ENCODE data around the gene CD2AP. TPM values are rescaled to one million over a fixed set of nuclear protein-coding genes. Genes with fewer than 3 reads are reported as not detected.

The CD2AP gene
- total RNA-seq, 1 donor from 2014 or later: 27.3 TPM

GRCh38 chr6:47490676-47491075 is 13.1 kb downstream of the CD2AP start:
- H3K27me3 Mint-ChIP-seq (ENCODE audit: insufficient read depth): no peaks in the 10 kb centered on the region
- H3K4me3 Mint-ChIP-seq: no peak overlapping the region
- no peaks in the 10 kb centered on the region for H3K9me3 Mint-ChIP-seq
- no peak for DNase-seq (ENCODE audit: low spot score)
- no peaks in the 10 kb centered on the region for H3K36me3 Mint-ChIP-seq (ENCODE audit: low read depth)
- no peak overlapping the region for H3K27ac Mint-ChIP-seq
- intact Hi-C loops (cut with micrococcal nuclease): no loop called here
- no peaks in the 10 kb centered on the region for H3K4me1 Mint-ChIP-seq (ENCODE audit: low read depth)

GRCh38 chr6:47492355-47492754 is 14.8 kb downstream of the CD2AP start:
- H3K36me3 Mint-ChIP-seq (ENCODE audit: low read depth): no peaks in the 10 kb centered on the region
- H3K27me3 Mint-ChIP-seq (ENCODE audit: insufficient read depth): no peaks in the 10 kb centered on the region
- H3K27ac Mint-ChIP-seq: no peak overlapping the region
- intact Hi-C loops (cut with micrococcal nuclease): no loop called here
- no peaks in the 10 kb centered on the region for H3K9me3 Mint-ChIP-seq
- no peaks in the 10 kb centered on the region for H3K4me1 Mint-ChIP-seq (ENCODE audit: low read depth)
- H3K4me3 Mint-ChIP-seq: no peak overlapping the region
- no peak for DNase-seq (ENCODE audit: low spot score)

GRCh38 chr6:47495207-47495606 is 17.6 kb downstream of the CD2AP start:
- Mint-ChIP-seq H3K27ac (no peak overlapping the region), H3K36me3 (ENCODE audit: low read depth) (no peaks in the 10 kb centered on the region), H3K9me3 (no peaks in the 10 kb centered on the region), H3K4me3 (no peak overlapping the region), H3K4me1 (ENCODE audit: low read depth) (no peaks in the 10 kb centered on the region), H3K27me3 (ENCODE audit: insufficient read depth) (no peaks in the 10 kb centered on the region)
- DNase-seq (ENCODE audit: low spot score): no peak
- intact Hi-C loops (cut with micrococcal nuclease): no loop called here

- no peak overlapping the region for H3K27ac Mint-ChIP-seq
- no peak for DNase-seq (ENCODE audit: low spot score)
- H3K4me1 Mint-ChIP-seq (ENCODE audit: low read depth): no peaks in the 10 kb centered on the region
- H3K27me3 Mint-ChIP-seq (ENCODE audit: insufficient read depth): no peaks in the 10 kb centered on the region
- intact Hi-C loops (cut with micrococcal nuclease): no loop called here
- no peaks in the 10 kb centered on the region for H3K36me3 Mint-ChIP-seq (ENCODE audit: low read depth)
- no peaks in the 10 kb centered on the region for H3K9me3 Mint-ChIP-seq
- H3K4me3 Mint-ChIP-seq: no peak overlapping the region
Measured at GRCh38 chr6:47495954-47496545, 18.5 kb downstream of the CD2AP start.

GRCh38 chr6:47496935-47497579 is 19.5 kb downstream of the CD2AP start:
- no peaks in the 10 kb centered on the region for H3K4me1 Mint-ChIP-seq (ENCODE audit: low read depth)

GRCh38 chr6:47502920-47503319 is 25.3 kb downstream of the CD2AP start:
- peaks cover 6% of the 10 kb centered on the region for H3K4me1 Mint-ChIP-seq (ENCODE audit: low read depth)
- intact Hi-C loops (cut with micrococcal nuclease): no loop called here
- no peak overlapping the region for H3K27ac Mint-ChIP-seq
- H3K27me3 Mint-ChIP-seq (ENCODE audit: insufficient read depth): no peaks in the 10 kb centered on the region
- H3K9me3 Mint-ChIP-seq: no peaks in the 10 kb centered on the region
- H3K36me3 Mint-ChIP-seq (ENCODE audit: low read depth): peaks cover 7% of the 10 kb centered on the region
- H3K4me3 Mint-ChIP-seq: no peak overlapping the region
- no peak for DNase-seq (ENCODE audit: low spot score)

More at GRCh38 chr6:47496935-47497579, 19.5 kb downstream of the CD2AP start:
- Mint-ChIP-seq H3K27ac (no peak overlapping the region), H3K9me3 (no peaks in the 10 kb centered on the region), H3K36me3 (ENCODE audit: low read depth) (no peaks in the 10 kb centered on the region), H3K27me3 (ENCODE audit: insufficient read depth) (no peaks in the 10 kb centered on the region), H3K4me3 (no peak overlapping the region)
- intact Hi-C loops (cut with micrococcal nuclease): no loop called here
- no peak for DNase-seq (ENCODE audit: low spot score)

- Mint-ChIP-seq H3K4me3 (no peak overlapping the region), H3K27me3 (ENCODE audit: insufficient read depth) (no peaks in the 10 kb centered on the region), H3K27ac (no peak overlapping the region), H3K4me1 (ENCODE audit: low read depth) (peaks cover 19% of the 10 kb centered on the region), H3K36me3 (ENCODE audit: low read depth) (peaks cover 28% of the 10 kb centered on the region), H3K9me3 (peaks cover 12% of the 10 kb centered on the region)
- DNase-seq (ENCODE audit: low spot score): no peak
- intact Hi-C loops (cut with micrococcal nuclease): no loop called here
Measured at GRCh38 chr6:47509937-47510336, 32.3 kb downstream of the CD2AP start.

- Mint-ChIP-seq H3K27me3 (ENCODE audit: insufficient read depth) (no peaks in the 10 kb centered on the region), H3K4me1 (ENCODE audit: low read depth) (peaks cover 13% of the 10 kb centered on the region), H3K27ac (no peak overlapping the region), H3K4me3 (no peak overlapping the region), H3K9me3 (peaks cover 12% of the 10 kb centered on the region), H3K36me3 (ENCODE audit: low read depth) (peaks cover 31% of the 10 kb centered on the region)
- no peak for DNase-seq (ENCODE audit: low spot score)
- intact Hi-C loops (cut with micrococcal nuclease): no loop called here
Measured at GRCh38 chr6:47512872-47513271, 35.3 kb downstream of the CD2AP start.

GRCh38 chr6:47519279-47519678 is 41.7 kb downstream of the CD2AP start:
- DNase-seq (ENCODE audit: low spot score): no peak
- no peaks in the 10 kb centered on the region for H3K9me3 Mint-ChIP-seq
- no peak overlapping the region for H3K27ac Mint-ChIP-seq
- peaks cover 7% of the 10 kb centered on the region for H3K36me3 Mint-ChIP-seq (ENCODE audit: low read depth)
- intact Hi-C loops (cut with micrococcal nuclease): no loop called here
- peaks cover 6% of the 10 kb centered on the region for H3K4me1 Mint-ChIP-seq (ENCODE audit: low read depth)
- no peaks in the 10 kb centered on the region for H3K27me3 Mint-ChIP-seq (ENCODE audit: insufficient read depth)
- H3K4me3 Mint-ChIP-seq: no peak overlapping the region

- peaks cover 6% of the 10 kb centered on the region for H3K4me1 Mint-ChIP-seq (ENCODE audit: low read depth)
- intact Hi-C loops (cut with micrococcal nuclease): no loop called here
- H3K9me3 Mint-ChIP-seq: no peaks in the 10 kb centered on the region
- DNase-seq (ENCODE audit: low spot score): no peak
- no peak overlapping the region for H3K4me3 Mint-ChIP-seq
- no peak overlapping the region for H3K27ac Mint-ChIP-seq
- peaks cover 7% of the 10 kb centered on the region for H3K36me3 Mint-ChIP-seq (ENCODE audit: low read depth)
- no peaks in the 10 kb centered on the region for H3K27me3 Mint-ChIP-seq (ENCODE audit: insufficient read depth)
Measured at GRCh38 chr6:47520282-47520681, 42.7 kb downstream of the CD2AP start.

GRCh38 chr6:47521961-47522360 is 44.4 kb downstream of the CD2AP start:
- H3K27me3 Mint-ChIP-seq (ENCODE audit: insufficient read depth): no peaks in the 10 kb centered on the region
- no peak overlapping the region for H3K4me3 Mint-ChIP-seq
- DNase-seq (ENCODE audit: low spot score): no peak
- peaks cover 10% of the 10 kb centered on the region for H3K4me1 Mint-ChIP-seq (ENCODE audit: low read depth)
- no peaks in the 10 kb centered on the region for H3K9me3 Mint-ChIP-seq
- intact Hi-C loops (cut with micrococcal nuclease): no loop called here
- H3K27ac Mint-ChIP-seq: no peak overlapping the region
- H3K36me3 Mint-ChIP-seq (ENCODE audit: low read depth): no peaks in the 10 kb centered on the region

- Mint-ChIP-seq H3K9me3 (no peaks in the 10 kb centered on the region), H3K27me3 (ENCODE audit: insufficient read depth) (no peaks in the 10 kb centered on the region), H3K4me1 (ENCODE audit: low read depth) (peaks cover 10% of the 10 kb centered on the region), H3K27ac (no peak overlapping the region), H3K36me3 (ENCODE audit: low read depth) (peaks cover 11% of the 10 kb centered on the region), H3K4me3 (no peak overlapping the region)
- DNase-seq (ENCODE audit: low spot score): no peak
- intact Hi-C loops (cut with micrococcal nuclease): no loop called here
Measured at GRCh38 chr6:47524136-47524845, 46.7 kb downstream of the CD2AP start.

- Mint-ChIP-seq H3K4me3 (no peak overlapping the region), H3K27me3 (ENCODE audit: insufficient read depth) (no peaks in the 10 kb centered on the region), H3K36me3 (ENCODE audit: low read depth) (peaks cover 14% of the 10 kb centered on the region), H3K4me1 (ENCODE audit: low read depth) (peaks cover 5% of the 10 kb centered on the region), H3K27ac (no peak overlapping the region), H3K9me3 (no peaks in the 10 kb centered on the region)
- intact Hi-C loops (cut with micrococcal nuclease): no loop called here
- no peak for DNase-seq (ENCODE audit: low spot score)
Measured at GRCh38 chr6:47525330-47526057, 47.9 kb downstream of the CD2AP start.
